Kidney epithelial cell (primary cell): ENCODE data around the gene AVPR1A. TPM values are rescaled to one million over a fixed set of nuclear protein-coding genes. Genes with fewer than 3 reads are reported as not detected.

Experiments
- total RNA-seq: library from RNA; depleted of rRNA; stranded (reverse); fragments of >200 nt; gene quantifications from 2 replicates; pipeline ENCODE4 v1.2.3, GENCODE V29; 2015

AVPR1A gene
- total RNA-seq, 1 donor from 2014 or later, result 0.13 TPM

Other genes starting within 250 kb of the AVPR1A start
- 20.3 and 21.6 TPM in 2 replicates for gene PPM1H, start 216.1 kb downstream of the AVPR1A start, total RNA-seq